GM19372 (cell line): ENCODE results near the gene STRN4.
"Not testable (repeated sequence)": the region's sequence is repeated elsewhere in the genome, so short reads cannot be mapped to it uniquely, and the experiment has no call there.

Experiments used
- ATAC-seq: cut with Tn5 transposase; IDR thresholded peaks from one replicate; pipeline ENCODE4 v1.9.1; 2021; ENCODE audit warnings: mild to moderate bottlenecking, low read depth, moderate library complexity; ENCODE audit not compliant: unreplicated experiment

STRN4 gene

GRCh38 chr19:46746281-46747057 lies at the start of gene STRN4:
STRN4 (minus strand) TSS chr19:46746450; CDS start chr19:46746430, 20 bp downstream.
- ATAC-seq, result peak; percentile 63

GRCh38 chr19:46791944-46792343 lies 45.7 kb upstream of the STRN4 start:
- ATAC-seq, result no peak

- ATAC-seq, result no peak
Observed at GRCh38 chr19:46789371-46789770, 43.1 kb upstream of the STRN4 start.

GRCh38 chr19:46788968-46789338 lies 42.7 kb upstream of the STRN4 start:
- ATAC-seq, result no peak

- peak; percentile 72 for ATAC-seq
Observed at GRCh38 chr19:46788262-46788967, 42.2 kb upstream of the STRN4 start, which contains the start of gene SLC1A5. SLC1A5 (minus strand) TSS chr19:46788594; CDS start chr19:46787965, 629 bp downstream.

GRCh38 chr19:46787331-46788261 lies 41.3 kb upstream of the STRN4 start:
- ATAC-seq, result no peak

- no peak for ATAC-seq
Observed at GRCh38 chr19:46787040-46787330, 40.7 kb upstream of the STRN4 start.

GRCh38 chr19:46786236-46787039 lies 40.2 kb upstream of the STRN4 start:
- ATAC-seq, result no peak

GRCh38 chr19:46785980-46786235 lies 39.7 kb upstream of the STRN4 start:
- ATAC-seq, result no peak

- ATAC-seq, result no peak
Observed at GRCh38 chr19:46785054-46785979, 39.1 kb upstream of the STRN4 start.

GRCh38 chr19:46784262-46785053 lies 38.2 kb upstream of the STRN4 start:
- no peak for ATAC-seq

- ATAC-seq, result no peak
Observed at GRCh38 chr19:46783670-46784069, 37.4 kb upstream of the STRN4 start.

GRCh38 chr19:46782355-46783019 lies 36.2 kb upstream of the STRN4 start:
- ATAC-seq, result no peak

- not testable (repeated sequence) for ATAC-seq
Observed at GRCh38 chr19:46777956-46778645, 31.9 kb upstream of the STRN4 start.

- ATAC-seq, result no peak
Observed at GRCh38 chr19:46776927-46777911, 31.0 kb upstream of the STRN4 start.

GRCh38 chr19:46775642-46776258 lies 29.5 kb upstream of the STRN4 start:
- ATAC-seq, result no peak
